Measurements from ENCODE around the gene SH3RF1.

SH3RF1 gene

DNA sequence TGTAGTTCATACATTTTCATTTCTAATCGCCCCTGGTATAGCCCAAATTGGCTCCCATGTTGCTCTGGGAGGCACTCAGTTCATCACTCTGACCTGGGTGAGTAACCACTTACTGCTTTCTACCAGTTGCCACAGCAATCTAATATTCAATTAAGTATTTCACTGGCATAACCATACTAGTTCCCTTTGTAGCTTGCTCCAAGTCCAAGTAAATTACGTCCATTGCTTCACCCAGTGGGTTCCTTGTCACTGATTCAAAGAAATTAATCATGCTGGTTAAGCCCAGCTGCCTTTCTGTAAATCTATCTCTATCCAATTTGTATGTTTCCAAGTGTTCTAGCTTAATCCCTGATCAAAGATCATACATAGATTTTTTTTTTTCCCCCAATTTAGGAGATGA, 168.7 kb downstream of the SH3RF1 start:
- Histone ChIP-seq H2AFZ (ENCODE audit: low read depth, low read length) (no peak overlapping the region), H3K27ac (ENCODE audit: low read length) (no peak overlapping the region), H3K4me2 (ENCODE audit: insufficient read depth, low read length) (no peak overlapping the region), H3K9me3 (ENCODE audit: insufficient read depth, low read length, severe bottlenecking) (no peaks in the 10 kb centered on the region), H3K4me1 (ENCODE audit: insufficient read depth, low read length) (no peaks in the 10 kb centered on the region), H3K9ac (ENCODE audit: low read depth, low read length) (no peak overlapping the region), H4K20me1 (ENCODE audit: insufficient read depth, low read length) (no peaks in the 10 kb centered on the region), H3K36me3 (ENCODE audit: insufficient read depth, low read length) (peaks cover 3% of the 10 kb centered on the region; the same call in 1 of the 2 replicates), H3K79me2 (ENCODE audit: insufficient read depth, low read length) (no peaks in the 10 kb centered on the region), H3K4me3 (ENCODE audit: low read depth in 1 of 2, low read length in 2 of 2) (no peak overlapping the region), H3K27me3 (ENCODE audit: insufficient read depth, low read length, poor library complexity) (no peaks in the 10 kb centered on the region)
- no peak for ATAC-seq (ENCODE audit: insufficient read depth, low read depth)
- TF ChIP-seq EZH2 (IDR thresholded peaks at IDR 0.05; ENCODE audit: borderline replicate concordance, low read depth, low read length, severe bottlenecking) = no peak
- TF ChIP-seq, protein P1, sequence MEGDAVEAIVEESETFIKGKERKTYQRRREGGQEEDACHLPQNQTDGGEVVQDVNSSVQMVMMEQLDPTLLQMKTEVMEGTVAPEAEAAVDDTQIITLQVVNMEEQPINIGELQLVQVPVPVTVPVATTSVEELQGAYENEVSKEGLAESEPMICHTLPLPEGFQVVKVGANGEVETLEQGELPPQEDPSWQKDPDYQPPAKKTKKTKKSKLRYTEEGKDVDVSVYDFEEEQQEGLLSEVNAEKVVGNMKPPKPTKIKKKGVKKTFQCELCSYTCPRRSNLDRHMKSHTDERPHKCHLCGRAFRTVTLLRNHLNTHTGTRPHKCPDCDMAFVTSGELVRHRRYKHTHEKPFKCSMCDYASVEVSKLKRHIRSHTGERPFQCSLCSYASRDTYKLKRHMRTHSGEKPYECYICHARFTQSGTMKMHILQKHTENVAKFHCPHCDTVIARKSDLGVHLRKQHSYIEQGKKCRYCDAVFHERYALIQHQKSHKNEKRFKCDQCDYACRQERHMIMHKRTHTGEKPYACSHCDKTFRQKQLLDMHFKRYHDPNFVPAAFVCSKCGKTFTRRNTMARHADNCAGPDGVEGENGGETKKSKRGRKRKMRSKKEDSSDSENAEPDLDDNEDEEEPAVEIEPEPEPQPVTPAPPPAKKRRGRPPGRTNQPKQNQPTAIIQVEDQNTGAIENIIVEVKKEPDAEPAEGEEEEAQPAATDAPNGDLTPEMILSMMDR (IDR thresholded peaks at IDR 0.05; ENCODE audit: borderline replicate concordance, extremely low read depth, low read length, poor library complexity, severe bottlenecking) = no peak
- no peak for DNase-seq

DNA sequence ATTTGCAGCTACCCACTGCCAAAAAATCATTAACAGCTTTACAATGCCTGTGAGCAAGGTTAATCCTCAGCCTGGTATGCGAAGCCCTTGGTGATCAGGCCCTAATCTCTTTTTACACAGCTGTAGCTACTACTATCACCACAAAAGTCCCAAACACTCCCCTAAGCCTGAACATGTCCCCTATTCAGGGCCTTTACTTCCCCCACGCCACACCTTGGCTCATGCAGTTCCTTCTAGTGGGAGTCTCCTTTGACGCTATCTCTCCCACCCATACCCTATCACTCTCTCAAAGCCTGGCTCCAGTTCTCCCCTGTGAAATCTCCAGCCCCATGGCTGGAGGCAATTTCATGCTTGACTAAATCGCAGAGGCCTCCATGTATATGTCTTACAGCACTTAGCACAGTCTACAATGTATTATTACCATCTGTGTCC, 170.1 kb downstream of the SH3RF1 start:
- no peak for ATAC-seq (ENCODE audit: insufficient read depth, low read depth)
- no peak overlapping the region for H3K4me2 ChIP-seq (ENCODE audit: insufficient read depth, low read length)
- TF ChIP-seq, protein P1 (IDR thresholded peaks at IDR 0.05; ENCODE audit: borderline replicate concordance, extremely low read depth, low read length, poor library complexity, severe bottlenecking) = no peak
- no peak for TF ChIP-seq EZH2 (IDR thresholded peaks at IDR 0.05; ENCODE audit: borderline replicate concordance, low read depth, low read length, severe bottlenecking)

DNA sequence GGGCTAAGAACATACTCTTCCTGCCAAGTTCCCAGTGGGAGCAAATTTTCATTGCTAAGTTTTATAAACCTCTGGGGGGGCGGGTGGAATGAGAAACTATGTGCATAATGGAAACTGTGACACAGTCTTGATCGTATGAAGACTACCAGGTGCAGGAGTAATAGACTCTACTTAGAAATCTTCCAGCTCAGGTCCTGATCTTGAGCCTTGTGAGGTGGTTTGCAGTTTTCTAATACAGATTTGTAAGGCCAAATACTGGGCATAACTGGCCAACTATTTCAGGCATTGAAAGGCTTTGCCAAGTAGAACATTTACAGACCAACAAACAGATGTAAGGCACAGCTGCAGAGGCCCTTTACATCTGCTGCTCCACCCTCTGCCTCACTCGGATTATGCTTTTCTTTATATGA, 171.0 kb downstream of the SH3RF1 start:
- Histone ChIP-seq H3K9me3 (ENCODE audit: insufficient read depth, low read length, severe bottlenecking) (no peaks in the 10 kb centered on the region), H3K27me3 (ENCODE audit: insufficient read depth, low read length, poor library complexity) (no peaks in the 10 kb centered on the region), H3K79me2 (ENCODE audit: insufficient read depth, low read length) (no peaks in the 10 kb centered on the region), H2AFZ (ENCODE audit: low read depth, low read length) (no peak overlapping the region), H3K4me3 (ENCODE audit: low read depth in 1 of 2, low read length in 2 of 2) (no peak overlapping the region), H3K4me1 (ENCODE audit: insufficient read depth, low read length) (no peaks in the 10 kb centered on the region), H3K27ac (ENCODE audit: low read length) (no peak overlapping the region), H3K9ac (ENCODE audit: low read depth, low read length) (no peak overlapping the region), H3K4me2 (ENCODE audit: insufficient read depth, low read length) (no peak overlapping the region), H3K36me3 (ENCODE audit: insufficient read depth, low read length) (0 out of 2 replicates have a peak, but pooled peaks cover 3% of the 10 kb centered on the region), H4K20me1 (ENCODE audit: insufficient read depth, low read length) (no peaks in the 10 kb centered on the region)
- TF ChIP-seq, protein P1 (IDR thresholded peaks at IDR 0.05; ENCODE audit: borderline replicate concordance, extremely low read depth, low read length, poor library complexity, severe bottlenecking) = no peak
- TF ChIP-seq EZH2 (IDR thresholded peaks at IDR 0.05; ENCODE audit: borderline replicate concordance, low read depth, low read length, severe bottlenecking) = no peak
- ATAC-seq (ENCODE audit: insufficient read depth, low read depth) (no peak), DNase-seq (no peak)

More for the DNA sequence above, 170.1 kb downstream of the SH3RF1 start:
- no peak overlapping the region for H3K4me3 ChIP-seq (ENCODE audit: low read depth in 1 of 2, low read length in 2 of 2)
- DNase-seq = no peak
- H3K9me3 ChIP-seq (ENCODE audit: insufficient read depth, low read length, severe bottlenecking) = no peaks in the 10 kb centered on the region
- H3K27me3 ChIP-seq (ENCODE audit: insufficient read depth, low read length, poor library complexity) = no peaks in the 10 kb centered on the region
- H3K27ac ChIP-seq (ENCODE audit: low read length) = no peak overlapping the region
- no peak overlapping the region for H3K9ac ChIP-seq (ENCODE audit: low read depth, low read length)
- H3K4me1 ChIP-seq (ENCODE audit: insufficient read depth, low read length) = no peaks in the 10 kb centered on the region
- H2AFZ ChIP-seq (ENCODE audit: low read depth, low read length) = no peak overlapping the region
- H4K20me1 ChIP-seq (ENCODE audit: insufficient read depth, low read length) = no peaks in the 10 kb centered on the region
- 0 out of 2 replicates have a peak, but pooled peaks cover 3% of the 10 kb centered on the region for H3K36me3 ChIP-seq (ENCODE audit: insufficient read depth, low read length)
- no peaks in the 10 kb centered on the region for H3K79me2 ChIP-seq (ENCODE audit: insufficient read depth, low read length)

Data from DND-41 (cell line).